ENCODE results near the gene TRHDE.

DNA sequence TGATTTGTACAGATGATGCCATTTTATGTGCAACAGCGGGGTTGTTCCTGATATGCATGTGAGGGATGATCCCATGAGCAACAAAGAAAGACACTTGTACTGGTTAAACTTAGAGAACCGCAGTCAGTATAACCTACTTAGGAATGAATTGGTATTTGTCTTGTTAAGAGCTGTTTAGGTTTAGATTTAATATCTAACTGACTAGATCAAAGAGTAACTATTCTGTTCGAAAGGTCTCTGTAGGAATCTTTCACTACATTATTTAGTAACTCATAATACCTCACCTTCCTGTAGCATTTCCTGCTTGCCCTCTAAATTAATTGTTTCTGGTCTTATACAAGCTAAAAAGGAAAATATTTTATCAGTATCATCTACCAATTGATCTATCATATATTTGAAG, 350.4 kb downstream of the TRHDE start:
- TF ChIP-seq POLR2A (IDR thresholded peaks at IDR 0.05; ENCODE audit: low read length) (no peak), GATA1 (IDR thresholded peaks at IDR 0.05; ENCODE audit: low read depth, low read length) (no peak)
